ENCODE data around the gene TULP4. TPM values are rescaled to one million over a fixed set of nuclear protein-coding genes. Genes with fewer than 3 reads are reported as not detected.

TULP4 gene
- total and polyA plus RNA-seq, 2 donors, result 5.9 to 57.1 TPM

DNA sequence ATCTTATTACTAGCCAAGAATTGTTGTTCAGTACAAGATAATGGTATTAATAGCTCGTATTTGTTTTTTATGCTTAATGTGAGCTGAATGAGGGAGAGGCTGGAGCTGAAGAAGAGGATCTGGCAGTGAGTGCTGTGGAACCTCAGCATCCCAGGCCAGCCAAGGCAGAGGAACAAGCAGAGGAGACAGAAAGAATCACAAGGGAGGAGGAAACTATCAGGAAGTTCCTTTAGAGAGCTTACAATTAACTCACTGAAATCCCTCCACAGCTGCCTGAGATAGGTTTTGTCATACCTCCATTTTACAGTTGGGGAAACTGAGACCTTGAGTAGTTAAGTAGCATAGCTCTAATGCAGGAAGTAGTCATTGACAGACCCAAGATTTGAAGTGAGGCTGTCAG lies 39.9 kb upstream of the TULP4 start:
- WGBS, result 96% methylated on average over 1 of the region's 1 CpG
- no peak overlapping the region for H3K4me3 ChIP-seq (ENCODE audit: low read length in 2 of 2)
- DNase-seq (ENCODE audit: low read depth in 6 of 9, low spot score in 9 of 9), result no peak
- H3K9me3 ChIP-seq (ENCODE audit: control insufficient read depth in 2 of 2, insufficient read depth in 1 of 2, low read length in 1 of 2), result no peaks in the 10 kb centered on the region
- no peak overlapping the region for H3K27ac ChIP-seq (ENCODE audit: low read depth in 1 of 2, low read length in 1 of 2)
- H3K4me1 ChIP-seq (ENCODE audit: control insufficient read depth in 2 of 2, insufficient read depth in 2 of 2, low read length in 2 of 2), result peaks cover 4 to 16% of the 10 kb centered on the region in 2 donors
- H3K27me3 ChIP-seq (ENCODE audit: control insufficient read depth in 2 of 2, insufficient read depth in 1 of 2, low read length in 1 of 2), result no peaks in the 10 kb centered on the region
- peaks cover 0 to 4% of the 10 kb centered on the region in 2 donors for H3K36me3 ChIP-seq (ENCODE audit: control insufficient read depth in 2 of 2, insufficient read depth in 2 of 2, low read length in 1 of 2)

GRCh38 chr6:158278004-158278403 lies 34.3 kb upstream of the TULP4 start:
- Histone ChIP-seq H3K27ac (ENCODE audit: low read depth in 1 of 2, low read length in 1 of 2) (no peak overlapping the region), H3K4me1 (ENCODE audit: control insufficient read depth in 2 of 2, insufficient read depth in 2 of 2, low read length in 2 of 2) (peaks cover 3 to 5% of the 10 kb centered on the region in 2 donors), H3K9me3 (ENCODE audit: control insufficient read depth in 2 of 2, insufficient read depth in 1 of 2, low read length in 1 of 2) (no peaks in the 10 kb centered on the region), H3K27me3 (ENCODE audit: control insufficient read depth in 2 of 2, insufficient read depth in 1 of 2, low read length in 1 of 2) (no peaks in the 10 kb centered on the region), H3K4me3 (ENCODE audit: low read length in 2 of 2) (no peak overlapping the region), H3K36me3 (ENCODE audit: control insufficient read depth in 2 of 2, insufficient read depth in 2 of 2, low read length in 1 of 2) (no peaks in the 10 kb centered on the region)
- no peak for DNase-seq (ENCODE audit: low read depth in 6 of 9, low spot score in 9 of 9)
- WGBS, result 98% methylated on average over 2 of the region's 2 CpGs

GRCh38 chr6:158279615-158280014 lies 32.6 kb upstream of the TULP4 start:
- Histone ChIP-seq H3K4me3 (ENCODE audit: low read length in 2 of 2) (no peak overlapping the region), H3K4me1 (ENCODE audit: control insufficient read depth in 2 of 2, insufficient read depth in 2 of 2, low read length in 2 of 2) (peaks cover 7 to 15% of the 10 kb centered on the region in 2 donors), H3K27me3 (ENCODE audit: control insufficient read depth in 2 of 2, insufficient read depth in 1 of 2, low read length in 1 of 2) (no peaks in the 10 kb centered on the region), H3K9me3 (ENCODE audit: control insufficient read depth in 2 of 2, insufficient read depth in 1 of 2, low read length in 1 of 2) (no peaks in the 10 kb centered on the region), H3K36me3 (ENCODE audit: control insufficient read depth in 2 of 2, insufficient read depth in 2 of 2, low read length in 1 of 2) (no peaks in the 10 kb centered on the region), H3K27ac (ENCODE audit: low read depth in 1 of 2, low read length in 1 of 2) (no peak overlapping the region)
- WGBS, result 97% methylated on average over 13 of the region's 13 CpGs
- no peak for DNase-seq (ENCODE audit: low read depth in 6 of 9, low spot score in 9 of 9)

DNA sequence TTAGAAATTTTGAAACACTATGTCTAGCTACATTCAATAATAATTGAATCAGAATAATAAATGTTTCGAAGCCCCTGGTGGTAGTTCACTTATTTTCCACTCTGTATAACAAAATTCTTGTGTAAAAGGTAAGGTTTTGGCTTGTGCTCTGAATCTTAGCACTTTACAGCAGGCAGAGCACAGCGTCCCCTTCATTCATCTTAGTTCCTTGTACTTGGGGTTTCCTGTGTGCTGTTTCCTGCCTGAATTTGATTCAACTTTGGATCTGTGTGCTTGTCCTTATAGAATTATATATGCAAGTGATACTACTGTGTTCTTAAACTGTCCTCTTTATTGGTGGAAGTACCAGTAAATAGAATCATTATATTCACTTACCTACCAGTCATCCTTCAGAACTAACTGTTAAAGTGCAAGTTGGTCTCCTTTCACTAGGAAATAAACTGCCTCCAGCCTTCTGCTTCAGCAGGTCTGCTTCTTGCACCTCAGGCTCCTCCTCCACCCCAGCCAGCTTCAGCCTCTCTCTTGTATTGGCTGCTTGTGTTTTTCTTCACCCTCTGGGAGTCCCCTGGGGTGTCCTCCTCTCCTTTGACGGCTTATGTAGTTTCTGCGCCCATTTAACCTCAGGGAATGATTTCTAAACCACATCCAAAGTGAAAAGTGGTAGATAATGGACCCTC lies 28.8 kb upstream of the TULP4 start:
- DNase-seq (ENCODE audit: low read depth in 6 of 9, low spot score in 9 of 9), result peak in 2 of 9 donors; percentile 29 to 55
- Histone ChIP-seq H3K9me3 (ENCODE audit: control insufficient read depth in 2 of 2, insufficient read depth in 1 of 2, low read length in 1 of 2) (no peaks in the 10 kb centered on the region), H3K4me3 (ENCODE audit: low read length in 2 of 2) (no peak overlapping the region), H3K4me1 (ENCODE audit: control insufficient read depth in 2 of 2, insufficient read depth in 2 of 2, low read length in 2 of 2) (peaks cover 7 to 15% of the 10 kb centered on the region in 2 donors), H3K36me3 (ENCODE audit: control insufficient read depth in 2 of 2, insufficient read depth in 2 of 2, low read length in 1 of 2) (peaks cover 0 to 4% of the 10 kb centered on the region in 2 donors), H3K27me3 (ENCODE audit: control insufficient read depth in 2 of 2, insufficient read depth in 1 of 2, low read length in 1 of 2) (no peaks in the 10 kb centered on the region), H3K27ac (ENCODE audit: low read depth in 1 of 2, low read length in 1 of 2) (peak overlapping the region; percentile 57 to 76)
- 67% methylated on average over 4 of the region's 4 CpGs for WGBS

GRCh38 chr6:158284007-158284875 lies 28.0 kb upstream of the TULP4 start:
- no peaks in the 10 kb centered on the region for H3K27me3 ChIP-seq (ENCODE audit: control insufficient read depth in 2 of 2, insufficient read depth in 1 of 2, low read length in 1 of 2)
- peaks cover 0 to 4% of the 10 kb centered on the region in 2 donors for H3K36me3 ChIP-seq (ENCODE audit: control insufficient read depth in 2 of 2, insufficient read depth in 2 of 2, low read length in 1 of 2)
- WGBS, result 89% methylated on average over 11 of the region's 11 CpGs
- peaks cover 7 to 15% of the 10 kb centered on the region in 2 donors for H3K4me1 ChIP-seq (ENCODE audit: control insufficient read depth in 2 of 2, insufficient read depth in 2 of 2, low read length in 2 of 2)
- no peaks in the 10 kb centered on the region for H3K9me3 ChIP-seq (ENCODE audit: control insufficient read depth in 2 of 2, insufficient read depth in 1 of 2, low read length in 1 of 2)
- no peak overlapping the region for H3K4me3 ChIP-seq (ENCODE audit: low read length in 2 of 2)
- peak in 1 of 9 donors; percentile 24 for DNase-seq (ENCODE audit: low read depth in 6 of 9, low spot score in 9 of 9)
- H3K27ac ChIP-seq (ENCODE audit: low read depth in 1 of 2, low read length in 1 of 2), result peak overlapping the region; percentile 13 to 57

DNA sequence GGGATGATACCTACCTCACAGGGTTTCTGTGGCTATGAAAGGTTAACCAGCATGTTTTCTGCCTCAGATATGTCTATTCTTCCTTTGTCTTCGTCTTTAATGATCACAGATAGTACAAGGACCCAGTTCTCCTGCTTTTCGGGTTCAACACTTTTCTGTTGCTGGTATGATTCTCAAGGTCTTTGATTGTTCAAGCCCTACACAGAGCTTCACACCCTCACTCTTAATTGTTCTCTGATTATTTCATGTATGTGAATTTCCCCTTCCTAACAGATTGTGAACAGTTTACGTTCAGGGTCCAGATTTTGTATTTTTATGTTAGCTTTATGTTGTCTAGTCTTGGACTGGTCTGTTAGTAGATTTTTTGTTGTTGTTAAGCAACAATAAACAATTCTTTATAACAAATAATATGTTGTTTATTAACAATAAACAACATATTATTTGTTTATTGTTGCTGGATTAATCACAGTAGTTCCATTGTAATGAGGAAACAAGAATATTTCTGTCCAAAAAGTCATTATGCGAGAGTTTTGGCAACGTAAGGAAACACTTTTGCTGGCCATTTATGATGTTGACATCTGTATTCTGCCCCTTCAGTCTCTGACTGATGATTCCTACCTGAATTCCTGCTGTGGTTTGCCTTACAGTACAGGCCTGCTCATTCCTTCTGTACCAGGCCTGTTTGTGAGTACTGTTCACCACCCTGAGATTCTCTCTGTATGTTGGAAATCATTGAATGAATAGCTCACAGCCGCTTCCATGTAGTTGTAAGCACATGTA lies 27.2 kb upstream of the TULP4 start:
- H3K36me3 ChIP-seq (ENCODE audit: control insufficient read depth in 2 of 2, insufficient read depth in 2 of 2, low read length in 1 of 2), result peaks cover 0 to 4% of the 10 kb centered on the region in 2 donors
- no peak for DNase-seq (ENCODE audit: low read depth in 6 of 9, low spot score in 9 of 9)
- peaks cover 11 to 22% of the 10 kb centered on the region in 2 donors for H3K4me1 ChIP-seq (ENCODE audit: control insufficient read depth in 2 of 2, insufficient read depth in 2 of 2, low read length in 2 of 2)
- no peaks in the 10 kb centered on the region for H3K27me3 ChIP-seq (ENCODE audit: control insufficient read depth in 2 of 2, insufficient read depth in 1 of 2, low read length in 1 of 2)
- H3K9me3 ChIP-seq (ENCODE audit: control insufficient read depth in 2 of 2, insufficient read depth in 1 of 2, low read length in 1 of 2), result no peaks in the 10 kb centered on the region
- H3K27ac ChIP-seq (ENCODE audit: low read depth in 1 of 2, low read length in 1 of 2), result no peak overlapping the region
- 97% methylated on average over 6 of the region's 6 CpGs for WGBS
- H3K4me3 ChIP-seq (ENCODE audit: low read length in 2 of 2), result no peak overlapping the region

GRCh38 chr6:158285656-158286021 lies 26.6 kb upstream of the TULP4 start:
- DNase-seq (ENCODE audit: low read depth in 6 of 9, low spot score in 9 of 9), result no peak
- H3K4me3 ChIP-seq (ENCODE audit: low read length in 2 of 2), result no peak overlapping the region
- WGBS, result 94% methylated on average over 5 of the region's 5 CpGs
- no peaks in the 10 kb centered on the region for H3K27me3 ChIP-seq (ENCODE audit: control insufficient read depth in 2 of 2, insufficient read depth in 1 of 2, low read length in 1 of 2)
- peaks cover 0 to 4% of the 10 kb centered on the region in 2 donors for H3K36me3 ChIP-seq (ENCODE audit: control insufficient read depth in 2 of 2, insufficient read depth in 2 of 2, low read length in 1 of 2)
- H3K4me1 ChIP-seq (ENCODE audit: control insufficient read depth in 2 of 2, insufficient read depth in 2 of 2, low read length in 2 of 2), result peaks cover 12 to 25% of the 10 kb centered on the region in 2 donors
- H3K9me3 ChIP-seq (ENCODE audit: control insufficient read depth in 2 of 2, insufficient read depth in 1 of 2, low read length in 1 of 2), result no peaks in the 10 kb centered on the region
- no peak overlapping the region for H3K27ac ChIP-seq (ENCODE audit: low read depth in 1 of 2, low read length in 1 of 2)

GRCh38 chr6:158286413-158286812 lies 25.9 kb upstream of the TULP4 start:
- no peak for DNase-seq (ENCODE audit: low read depth in 6 of 9, low spot score in 9 of 9)
- peaks cover 0 to 4% of the 10 kb centered on the region in 2 donors for H3K36me3 ChIP-seq (ENCODE audit: control insufficient read depth in 2 of 2, insufficient read depth in 2 of 2, low read length in 1 of 2)
- 22% methylated on average over 1 of the region's 1 CpG for WGBS
- H3K4me1 ChIP-seq (ENCODE audit: control insufficient read depth in 2 of 2, insufficient read depth in 2 of 2, low read length in 2 of 2), result peaks cover 12 to 25% of the 10 kb centered on the region in 2 donors
- no peak overlapping the region for H3K4me3 ChIP-seq (ENCODE audit: low read length in 2 of 2)
- no peak overlapping the region for H3K27ac ChIP-seq (ENCODE audit: low read depth in 1 of 2, low read length in 1 of 2)
- no peaks in the 10 kb centered on the region for H3K9me3 ChIP-seq (ENCODE audit: control insufficient read depth in 2 of 2, insufficient read depth in 1 of 2, low read length in 1 of 2)
- no peaks in the 10 kb centered on the region for H3K27me3 ChIP-seq (ENCODE audit: control insufficient read depth in 2 of 2, insufficient read depth in 1 of 2, low read length in 1 of 2)

Measured in thymus (tissue), 11 donors.